Keratinocyte (primary cell): ENCODE results near the gene THUMPD1.

Source experiments
- EZH2 ChIP-seq: IDR thresholded peaks from one replicate; pipeline ENCODE4 v1.6.1; 2012; ENCODE audit warnings: inconsistent platforms, mild to moderate bottlenecking, low read length, moderate library complexity
- TF ChIP-seq, protein P1 (sequence below), 3 experiments: IDR thresholded peaks in 1 of 3; conservative IDR thresholded peaks in 1 of 3; optimal IDR thresholded peaks in 1 of 3; 2 replicates in 2 of 3; 3 replicates in 1 of 3; pipeline versions ENCODE3 to v1.5.1; 2011; ENCODE audit warnings: low read length in 3 of 3, mild to moderate bottlenecking in 3 of 3, moderate library complexity in 2 of 3, control low read depth in 1 of 3, inconsistent platforms in 1 of 3; ENCODE audit not compliant: insufficient read depth in 2 of 3; ENCODE audit errors: extremely low read depth in 1 of 3

DNA sequence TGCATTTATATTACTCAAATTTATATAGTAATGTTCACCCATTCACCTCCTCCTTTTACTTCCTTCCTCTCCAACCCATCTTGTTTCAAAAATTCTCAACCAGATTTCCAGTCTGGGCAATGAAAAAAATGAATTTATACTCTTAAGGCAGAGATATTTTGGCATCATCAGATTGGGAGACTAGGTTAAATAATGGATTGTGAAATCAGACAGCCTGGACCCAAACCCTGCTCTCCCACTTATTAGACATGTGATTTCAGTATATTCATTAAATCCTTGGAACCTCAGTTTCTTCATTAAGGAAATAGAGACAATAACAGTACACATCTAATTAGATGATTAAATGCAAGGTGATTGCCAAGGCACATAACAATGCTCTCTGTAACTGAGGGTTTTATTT is 52.0 kb downstream of the THUMPD1 start:
- TF ChIP-seq, protein P1, sequence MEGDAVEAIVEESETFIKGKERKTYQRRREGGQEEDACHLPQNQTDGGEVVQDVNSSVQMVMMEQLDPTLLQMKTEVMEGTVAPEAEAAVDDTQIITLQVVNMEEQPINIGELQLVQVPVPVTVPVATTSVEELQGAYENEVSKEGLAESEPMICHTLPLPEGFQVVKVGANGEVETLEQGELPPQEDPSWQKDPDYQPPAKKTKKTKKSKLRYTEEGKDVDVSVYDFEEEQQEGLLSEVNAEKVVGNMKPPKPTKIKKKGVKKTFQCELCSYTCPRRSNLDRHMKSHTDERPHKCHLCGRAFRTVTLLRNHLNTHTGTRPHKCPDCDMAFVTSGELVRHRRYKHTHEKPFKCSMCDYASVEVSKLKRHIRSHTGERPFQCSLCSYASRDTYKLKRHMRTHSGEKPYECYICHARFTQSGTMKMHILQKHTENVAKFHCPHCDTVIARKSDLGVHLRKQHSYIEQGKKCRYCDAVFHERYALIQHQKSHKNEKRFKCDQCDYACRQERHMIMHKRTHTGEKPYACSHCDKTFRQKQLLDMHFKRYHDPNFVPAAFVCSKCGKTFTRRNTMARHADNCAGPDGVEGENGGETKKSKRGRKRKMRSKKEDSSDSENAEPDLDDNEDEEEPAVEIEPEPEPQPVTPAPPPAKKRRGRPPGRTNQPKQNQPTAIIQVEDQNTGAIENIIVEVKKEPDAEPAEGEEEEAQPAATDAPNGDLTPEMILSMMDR (optimal IDR thresholded peaks at IDR 0.05 in 1 of 3, IDR thresholded peaks at IDR 0.05 in 1 of 3, conservative IDR thresholded peaks at IDR 0.05 in 1 of 3; ENCODE audit: extremely low read depth in 1 of 3, insufficient read depth in 2 of 3, low read length in 3 of 3) = no peak
- no peak for TF ChIP-seq EZH2
